Measurements from ENCODE around the gene NT5C1A. TPM values are rescaled to one million over a fixed set of nuclear protein-coding genes. Genes with fewer than 3 reads are reported as not detected.

NT5C1A gene
- total RNA-seq, 1 experiment from 2014 or later, result not detected

- Histone ChIP-seq H3K9ac (ENCODE audit: low read length) (no peak overlapping the region), H3K4me1 (ENCODE audit: insufficient read depth, low read length) (no peaks in the 10 kb centered on the region), H3K4me3 (ENCODE audit: low read length) (no peak overlapping the region), H3K9me3 (ENCODE audit: low read length) (no peaks in the 10 kb centered on the region), H4K20me1 (ENCODE audit: low read length) (no peaks in the 10 kb centered on the region), H2AFZ (ENCODE audit: low read length) (no peak overlapping the region), H3K27ac (ENCODE audit: low read length) (no peak overlapping the region), H3K36me3 (ENCODE audit: low read depth, low read length) (no peaks in the 10 kb centered on the region), H3K4me2 (ENCODE audit: low read length) (no peak overlapping the region), H3K9me2 (replicated peaks; ENCODE audit: low read length) (no peaks in the 10 kb centered on the region), H3F3A (ENCODE audit: low read length, unreplicated experiment) (no peaks in the 10 kb centered on the region), H3K79me2 (ENCODE audit: low read length) (no peaks in the 10 kb centered on the region), H3K27me3 (ENCODE audit: low read length) (peaks cover 19% of the 10 kb centered on the region)
- ATAC-seq, result no peak
- ChIA-PET CTCF (interaction anchor here (0.6 kb wide), 1 partner anchor 8 kb away, joined by 6 read pairs; the partner anchor contains the start of gene HPCAL4), POLR2A (ENCODE audit: unreplicated experiment) (no interaction called here)
- intact Hi-C loops (cut with micrococcal nuclease), result no loop called here
- DNase-seq, result no peak
- BruUV-seq (replicated peaks), result no TSS peak
- TF ChIP-seq EZH2 (IDR thresholded peaks at IDR 0.05; ENCODE audit: low read length, unreplicated experiment) (no peak), EZH2phosphoT487 (IDR thresholded peaks at IDR 0.05; ENCODE audit: borderline replicate concordance, low read length) (no peak), CTCF (conservative IDR thresholded peaks at IDR 0.05; ENCODE audit: low read depth, low read length) (no peak)
Measured at GRCh38 chr1:39699419-39699818, 27.5 kb upstream of the NT5C1A start.

- no peak for ATAC-seq
- H3K9me3 ChIP-seq (ENCODE audit: low read length), result no peaks in the 10 kb centered on the region
- H4K20me1 ChIP-seq (ENCODE audit: low read length), result no peaks in the 10 kb centered on the region
- intact Hi-C loops (cut with micrococcal nuclease), result no loop called here
- CTCF ChIA-PET, result no interaction called here
- no peak overlapping the region for H3K4me2 ChIP-seq (ENCODE audit: low read length)
- no peaks in the 10 kb centered on the region for H3K9me2 ChIP-seq (replicated peaks; ENCODE audit: low read length)
- no peaks in the 10 kb centered on the region for H3K79me2 ChIP-seq (ENCODE audit: low read length)
- no TSS peak for BruUV-seq (replicated peaks)
- H3K4me3 ChIP-seq (ENCODE audit: low read length), result no peak overlapping the region
- H3K4me1 ChIP-seq (ENCODE audit: insufficient read depth, low read length), result no peaks in the 10 kb centered on the region
- H3K27me3 ChIP-seq (ENCODE audit: low read length), result peaks cover 19% of the 10 kb centered on the region
- TF ChIP-seq EZH2 (IDR thresholded peaks at IDR 0.05; ENCODE audit: low read length, unreplicated experiment) (no peak), CTCF (conservative IDR thresholded peaks at IDR 0.05; ENCODE audit: low read depth, low read length) (no peak), EZH2phosphoT487 (IDR thresholded peaks at IDR 0.05; ENCODE audit: borderline replicate concordance, low read length) (no peak)
- no peak overlapping the region for H3K27ac ChIP-seq (ENCODE audit: low read length)
- no peak for DNase-seq
- H3K36me3 ChIP-seq (ENCODE audit: low read depth, low read length), result no peaks in the 10 kb centered on the region
- H3K9ac ChIP-seq (ENCODE audit: low read length), result no peak overlapping the region
- POLR2A ChIA-PET (ENCODE audit: unreplicated experiment), result no interaction called here
- H3F3A ChIP-seq (ENCODE audit: low read length, unreplicated experiment), result no peaks in the 10 kb centered on the region
- H2AFZ ChIP-seq (ENCODE audit: low read length), result no peak overlapping the region
Measured at GRCh38 chr1:39698568-39698967, 26.7 kb upstream of the NT5C1A start.

- no peaks in the 10 kb centered on the region for H3K4me1 ChIP-seq (ENCODE audit: insufficient read depth, low read length)
- H3K4me2 ChIP-seq (ENCODE audit: low read length), result no peak overlapping the region
- DNase-seq (no peak), ATAC-seq (no peak)
- H3K4me3 ChIP-seq (ENCODE audit: low read length), result no peak overlapping the region
- H4K20me1 ChIP-seq (ENCODE audit: low read length), result no peaks in the 10 kb centered on the region
- no peak overlapping the region for H3K9ac ChIP-seq (ENCODE audit: low read length)
- CTCF ChIA-PET, result no interaction called here
- no peaks in the 10 kb centered on the region for H3K9me3 ChIP-seq (ENCODE audit: low read length)
- H3K36me3 ChIP-seq (ENCODE audit: low read depth, low read length), result no peaks in the 10 kb centered on the region
- no TSS peak for BruUV-seq (replicated peaks)
- intact Hi-C loops (cut with micrococcal nuclease), result no loop called here
- H3K27me3 ChIP-seq (ENCODE audit: low read length), result peaks cover 19% of the 10 kb centered on the region
- TF ChIP-seq CTCF (conservative IDR thresholded peaks at IDR 0.05; ENCODE audit: low read depth, low read length) (no peak), EZH2 (IDR thresholded peaks at IDR 0.05; ENCODE audit: low read length, unreplicated experiment) (no peak), EZH2phosphoT487 (IDR thresholded peaks at IDR 0.05; ENCODE audit: borderline replicate concordance, low read length) (no peak)
- H3F3A ChIP-seq (ENCODE audit: low read length, unreplicated experiment), result no peaks in the 10 kb centered on the region
- no peaks in the 10 kb centered on the region for H3K79me2 ChIP-seq (ENCODE audit: low read length)
- H2AFZ ChIP-seq (ENCODE audit: low read length), result no peak overlapping the region
- H3K9me2 ChIP-seq (replicated peaks; ENCODE audit: low read length), result no peaks in the 10 kb centered on the region
- POLR2A ChIA-PET (ENCODE audit: unreplicated experiment), result interaction anchor here (0.5 kb wide), 1 partner anchor 557 kb away, joined by 12 read pairs; no protein-coding TSS in a partner anchor
- no peak overlapping the region for H3K27ac ChIP-seq (ENCODE audit: low read length)
Measured at GRCh38 chr1:39696448-39696847, 24.5 kb upstream of the NT5C1A start.
